HepG2 (cell line): ENCODE data around the gene CLCN4. TPM values are rescaled to one million over a fixed set of nuclear protein-coding genes. Genes with fewer than 3 reads are reported as not detected.

ENCODE experiments used
- ATF7 ChIP-seq, 2 experiments: fragments of 450-650 bp in 1 of 2; sonication (generic) in 1 of 2; formaldehyde crosslinking in 1 of 2; IDR thresholded peaks; 2 replicates each; pipeline versions ENCODE4 v1.4.0 to v1.6.1; 2016 to 2020; ENCODE audit warnings: antibody characterized with exemption in 1 of 2, mild to moderate bottlenecking in 1 of 2, missing genetic modification reagents in 1 of 2
- MAFF ChIP-seq: IDR thresholded peaks from 2 replicates; pipeline ENCODE4 v1.6.1; 2011; ENCODE audit warnings: low read depth, low read length, improper control_type of control experiment
- MBD4 ChIP-seq: IDR thresholded peaks from 2 replicates; pipeline ENCODE4 v1.6.1; 2012; ENCODE audit warnings: low read length, inconsistent platforms, borderline replicate concordance
- NFKB2 ChIP-seq: sonication (generic); formaldehyde crosslinking; IDR thresholded peaks from 2 replicates; pipeline ENCODE4 v1.4.0; 2020; ENCODE audit warnings: missing genetic modification reagents, borderline replicate concordance
- NFYC ChIP-seq: IDR thresholded peaks from 2 replicates; pipeline ENCODE4 v1.6.1; 2016; ENCODE audit warnings: missing genetic modification reagents, missing compliant biosample characterization
- POLR2A ChIP-seq, 2 experiments: IDR thresholded peaks; 2 replicates each; pipeline ENCODE4 v1.6.1; 2011; ENCODE audit warnings: low read depth in 2 of 2, low read length in 2 of 2, mild to moderate bottlenecking in 1 of 2, moderate library complexity in 1 of 2; ENCODE audit not compliant: insufficient read depth in 1 of 2
- SAP130 ChIP-seq: IDR thresholded peaks from 2 replicates; pipeline ENCODE4 v1.6.1; 2016; ENCODE audit warnings: low read depth
- SIN3B ChIP-seq: fragments of 150-350 bp; IDR thresholded peaks from 2 replicates; pipeline ENCODE4 v1.6.1; 2014; ENCODE audit warnings: low read length
- SMAD1 ChIP-seq: sonication (generic); formaldehyde crosslinking; IDR thresholded peaks from 2 replicates; pipeline ENCODE4 v1.4.0; 2020; ENCODE audit warnings: missing genetic modification reagents, low read depth, mild to moderate bottlenecking, borderline replicate concordance
- TRIM24 ChIP-seq: sonication (generic); formaldehyde crosslinking; IDR thresholded peaks from 2 replicates; pipeline ENCODE4 v1.8.0; 2022; ENCODE audit warnings: mild to moderate bottlenecking, missing genetic modification reagents
- ZBTB25 ChIP-seq: IDR thresholded peaks from 2 replicates; pipeline ENCODE4 v1.6.1; 2018; ENCODE audit warnings: missing genetic modification reagents
- ZFP82 ChIP-seq: sonication (generic); formaldehyde crosslinking; IDR thresholded peaks from 2 replicates; pipeline ENCODE4 v1.5.1; 2020; ENCODE audit warnings: mild to moderate bottlenecking, missing genetic modification reagents, borderline replicate concordance
- ZFX ChIP-seq: sonication (generic); formaldehyde crosslinking; IDR thresholded peaks from 2 replicates; pipeline ENCODE4 v1.4.0; 2020; ENCODE audit warnings: mild to moderate bottlenecking, low read depth, missing genetic modification reagents, moderate library complexity
- ZNF3 ChIP-seq: IDR thresholded peaks from 2 replicates; pipeline ENCODE4 v1.7.0; 2017; ENCODE audit warnings: inconsistent platforms
- ZNF318 ChIP-seq: sonication (generic); formaldehyde crosslinking; IDR thresholded peaks from 2 replicates; pipeline ENCODE4 v1.4.0; 2020; ENCODE audit warnings: mild to moderate bottlenecking, missing genetic modification reagents
- ZNF326 ChIP-seq: sonication (generic); formaldehyde crosslinking; IDR thresholded peaks from 2 replicates; pipeline ENCODE4 v1.4.0; 2020; ENCODE audit warnings: missing genetic modification reagents, borderline replicate concordance
- ZNF414 ChIP-seq: sonication (generic); formaldehyde crosslinking; IDR thresholded peaks from 2 replicates; pipeline ENCODE4 v1.5.0; 2020; ENCODE audit warnings: missing genetic modification reagents
- ZSCAN30 ChIP-seq: sonication (generic); formaldehyde crosslinking; IDR thresholded peaks from 2 replicates; pipeline ENCODE4 v1.5.0; 2020; ENCODE audit warnings: mild to moderate bottlenecking, missing genetic modification reagents
- polyA plus RNA-seq, 8 experiments: library from polyadenylated mRNA; depleted of rRNA in 3 of 8; stranded (reverse) in 7 of 8; unstranded in 1 of 8; fragments of >200 nt; fragmentation: Illumina TruSeq in 4 of 8; extraction: Trizol in 4 of 8; gene quantifications; 2 replicates each; pipeline versions ENCODE4 v1.2.1 to v1.2.3, GENCODE V29; 2011 to 2016; ENCODE audit warnings: low read depth in 4 of 8, missing spikeins in 1 of 8, mixed read lengths in 1 of 8; ENCODE audit not compliant: insufficient read depth in 1 of 8
- total RNA-seq, 5 experiments: library from RNA; depleted of rRNA; stranded (reverse); fragments of >200 nt; fragmentation: Illumina TruSeq; extraction: Trizol; gene quantifications; 2 replicates each; pipeline ENCODE4 v1.2.3, GENCODE V29; 2016; ENCODE audit warnings: low read depth in 1 of 5

The CLCN4 gene
- total and polyA plus RNA-seq, 2 of the 13 experiments (the other 11 are each of a cell fraction or from before 2014, with no cell fraction given) = 1.8 to 2.5 TPM

GRCh38 chrX:10156199-10157031, at the start of gene CLCN4 (continued):
- peak; percentile 74 to 76 for TF ChIP-seq POLR2A (IDR thresholded peaks at IDR 0.05; ENCODE audit: insufficient read depth in 1 of 2, low read depth in 2 of 2, low read length in 2 of 2)
- TF ChIP-seq MBD4 = no peak
- TF ChIP-seq MAFF = no peak
- TF ChIP-seq NFYC (CRISPR knock-in tag) = 0 out of 2 replicates have a peak, but pooled peaks have one; percentile 24
- TF ChIP-seq ATF7 (IDR thresholded peaks at IDR 0.05) = no peak
- TF ChIP-seq ATF7 (CRISPR knock-in tag; IDR thresholded peaks at IDR 0.05) = no peak
- no peak for TF ChIP-seq ZSCAN30 (CRISPR knock-in tag)
- no peak for TF ChIP-seq SIN3B
- TF ChIP-seq ZFP82 (CRISPR knock-in tag) = no peak
- no peak for TF ChIP-seq SMAD1 (CRISPR knock-in tag)
- TF ChIP-seq ZNF414 (CRISPR knock-in tag) = no peak
- no peak for TF ChIP-seq ZNF3
- TF ChIP-seq NFKB2 (CRISPR knock-in tag) = peak; percentile 54; the same call in 1 of the 2 replicates
- TF ChIP-seq ZFX (CRISPR knock-in tag) = peak; percentile 48
- no peak for TF ChIP-seq ZNF326 (CRISPR knock-in tag)
- peak; percentile 51 for TF ChIP-seq SAP130 (CRISPR knock-in tag)
- TF ChIP-seq TRIM24 (CRISPR knock-in tag) = no peak
- TF ChIP-seq ZBTB25 (CRISPR knock-in tag) = 0 out of 2 replicates have a peak, but pooled peaks have one; percentile 22
- no peak for TF ChIP-seq ZNF318 (CRISPR knock-in tag)
